HG03066 (cell line): ENCODE data around the gene ROCK2.

Source experiments
- ATAC-seq: cut with Tn5 transposase; IDR thresholded peaks from one replicate; pipeline ENCODE4 v1.9.1; 2021; ENCODE audit warnings: low read depth; ENCODE audit not compliant: unreplicated experiment

The ROCK2 gene

DNA sequence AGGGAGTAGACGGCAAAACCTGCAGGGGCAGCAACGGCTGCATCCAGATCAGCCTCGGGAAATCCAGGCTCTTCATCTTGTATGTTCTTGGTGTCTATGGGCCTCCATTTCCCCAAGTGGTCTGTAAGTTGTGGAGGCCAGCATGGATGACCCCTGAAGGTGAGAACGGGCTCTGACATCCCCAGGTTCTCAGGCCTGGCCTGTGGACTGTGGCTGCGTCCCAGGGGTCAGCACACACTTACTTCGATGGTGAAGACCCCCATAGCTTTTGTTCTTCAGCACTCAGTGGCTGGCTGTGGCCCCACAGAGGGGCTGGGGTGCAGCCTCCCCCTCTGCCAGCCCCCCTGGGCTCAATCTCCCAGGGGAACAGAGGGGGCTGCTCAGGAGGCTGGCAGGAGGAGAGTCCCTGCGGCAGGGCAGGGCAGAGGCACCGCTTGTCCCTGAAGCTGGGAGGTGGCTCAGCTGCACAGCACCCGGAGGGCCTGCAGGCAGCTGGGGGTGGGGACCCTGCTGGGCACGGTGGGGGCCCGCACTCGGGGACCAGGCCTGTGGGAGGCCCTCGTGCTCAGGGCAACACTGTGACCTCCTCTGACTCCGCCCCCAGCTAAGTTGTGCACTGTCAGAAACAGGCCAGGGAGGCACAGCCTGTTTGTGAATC lies 185.4 kb downstream of the ROCK2 start:
- ATAC-seq, result no peak

DNA sequence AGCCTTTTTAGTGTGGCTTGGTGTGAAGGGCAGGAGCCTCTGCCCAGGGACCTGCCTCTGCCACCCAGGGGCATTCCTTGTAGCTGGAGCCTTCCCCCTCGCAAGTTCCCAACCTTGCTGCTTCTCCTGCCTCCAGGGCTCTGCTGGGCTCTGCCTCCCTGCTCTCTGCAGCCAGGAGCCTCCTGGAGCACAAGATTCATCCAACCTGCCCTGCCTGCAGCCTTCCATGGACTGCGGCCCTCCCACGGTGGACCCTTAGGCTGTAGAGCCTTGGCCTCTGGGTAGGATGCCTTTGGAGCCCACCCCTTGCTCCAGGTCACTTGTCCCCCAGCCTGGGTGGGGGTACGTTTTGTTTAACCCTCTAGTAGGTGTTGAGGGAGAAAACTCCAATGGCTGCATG lies 186.7 kb downstream of the ROCK2 start:
- ATAC-seq, result no peak

DNA sequence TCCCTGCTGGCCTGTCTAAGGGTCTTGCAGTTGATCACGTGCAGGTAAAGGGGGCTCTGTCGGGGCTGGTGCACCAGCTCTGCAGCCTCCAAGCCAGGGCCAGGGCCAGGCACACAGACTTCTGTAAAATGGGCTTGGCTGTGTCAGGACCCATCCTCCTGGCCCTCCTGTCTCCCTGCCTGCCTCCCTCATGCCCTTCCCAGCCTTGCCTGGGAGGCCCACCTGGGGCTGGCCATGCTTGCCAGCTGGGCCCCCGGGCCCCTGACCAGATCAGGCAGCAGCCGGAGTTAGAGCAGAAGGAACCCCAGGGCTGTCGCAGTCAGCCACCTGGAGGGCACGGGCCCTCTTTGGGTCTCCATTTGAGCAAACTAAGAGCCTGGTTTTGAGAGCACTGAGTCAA lies 187.1 kb downstream of the ROCK2 start:
- no peak for ATAC-seq

- no peak for ATAC-seq
These were observed 187.9 kb downstream of the ROCK2 start for GRCh38 chr2:11156396-11157075.

DNA sequence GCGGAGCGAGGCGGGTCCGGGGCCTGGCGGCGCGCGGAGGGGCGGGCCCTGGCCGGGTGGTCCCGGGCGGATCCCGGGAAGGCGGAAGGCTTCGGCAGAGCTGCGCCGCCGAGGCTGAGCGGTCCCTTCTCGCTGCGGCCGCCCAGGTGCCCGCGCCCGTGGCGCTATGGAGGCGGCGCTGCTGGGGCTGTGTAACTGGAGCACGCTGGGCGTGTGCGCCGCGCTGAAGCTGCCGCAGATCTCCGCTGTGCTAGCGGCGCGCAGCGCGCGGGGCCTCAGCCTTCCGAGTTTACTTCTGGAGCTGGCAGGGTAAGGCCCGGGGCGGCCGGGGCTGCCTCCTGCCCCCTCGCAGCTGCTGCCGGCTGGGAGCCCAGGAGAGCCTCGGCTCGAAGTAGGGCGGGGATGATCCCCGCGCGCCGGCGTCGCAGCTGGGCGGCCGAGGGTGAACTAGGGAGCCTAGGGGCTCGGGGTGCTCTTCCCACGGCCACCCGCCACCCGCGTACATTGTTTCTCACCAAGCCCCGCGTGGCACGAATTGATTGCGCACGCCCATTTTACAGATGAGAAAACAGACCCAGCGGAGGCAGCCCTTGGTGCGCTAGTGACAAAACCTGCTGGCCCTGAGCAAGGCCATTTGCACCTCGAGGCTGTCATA lies 188.9 kb downstream of the ROCK2 start, which contains the start of gene SLC66A3:
Gene SLC66A3 (plus strand): TSS at position 87 of the 655 bp plus-strand sequence. CDS start 80 bp downstream, at position 167.
- peak; percentile 75 for ATAC-seq

DNA sequence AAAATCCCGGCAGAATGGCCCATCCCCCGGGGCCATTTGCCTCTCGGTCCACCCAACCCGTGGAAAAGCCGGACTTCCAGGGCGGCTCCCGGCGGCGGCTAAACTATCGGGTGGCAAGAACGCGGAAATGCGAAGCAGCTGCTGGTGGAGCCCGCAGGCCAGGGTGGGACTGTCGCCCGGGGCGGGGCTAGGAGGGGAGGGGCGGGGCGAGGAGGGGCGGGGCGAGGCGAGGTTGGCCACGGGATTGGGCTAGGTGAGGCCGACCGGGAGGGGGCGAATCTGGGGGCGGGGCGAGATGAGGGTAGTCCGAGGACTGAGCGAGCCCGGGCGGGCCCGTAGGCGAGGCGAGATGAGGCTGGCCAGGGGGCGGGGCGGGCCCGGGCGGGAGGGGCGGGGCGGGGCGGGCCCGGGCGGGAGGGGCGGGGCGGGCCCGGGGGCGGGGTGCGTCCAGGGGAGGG lies 189.5 kb downstream of the ROCK2 start:
- ATAC-seq, result peak; percentile 60

GRCh38 chr2:11154016-11154922 lies 190.2 kb downstream of the ROCK2 start:
- peak; percentile 17 for ATAC-seq

DNA sequence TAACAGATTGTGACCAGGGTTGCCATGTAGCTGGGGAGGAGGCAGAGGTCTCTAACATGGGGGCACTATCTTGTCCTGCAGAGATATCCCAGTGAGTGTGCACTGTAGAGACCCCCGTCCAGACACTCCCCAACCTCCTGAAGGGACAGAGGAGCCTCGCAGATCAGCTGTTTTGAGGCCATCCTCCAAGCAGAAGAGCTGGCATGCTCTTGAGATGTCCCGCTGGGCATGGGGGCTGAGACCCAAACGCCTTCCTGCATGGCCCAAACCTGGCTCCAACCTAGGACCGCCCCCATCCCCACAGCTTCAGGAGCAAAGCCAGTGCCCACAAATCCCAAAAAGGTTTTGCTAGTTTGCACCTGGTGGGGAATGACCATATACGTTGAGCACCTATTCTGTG lies 191.8 kb downstream of the ROCK2 start:
- no peak for ATAC-seq

- no peak for ATAC-seq
These were observed 197.2 kb downstream of the ROCK2 start for GRCh38 chr2:11147263-11147662.

DNA sequence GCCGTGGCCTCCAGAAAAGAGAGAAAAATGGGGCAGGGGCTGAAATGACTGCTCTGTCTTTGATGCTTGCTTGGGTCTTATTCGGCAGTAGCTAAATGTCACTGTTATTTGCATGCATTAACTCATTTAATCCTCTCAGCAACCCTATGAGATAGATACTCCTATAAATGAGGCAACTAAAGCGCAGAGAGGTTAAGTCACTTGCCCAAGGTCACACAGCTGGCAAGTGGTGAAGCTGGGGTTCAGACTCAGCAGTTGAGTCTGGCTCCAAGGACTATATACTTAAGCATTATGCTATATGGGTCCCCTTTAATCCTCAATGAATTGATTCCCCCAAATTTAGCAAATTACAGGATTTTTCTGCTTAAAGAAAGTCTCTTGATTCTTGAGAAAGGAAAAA lies 198.4 kb downstream of the ROCK2 start:
- ATAC-seq, result no peak

GRCh38 chr2:11145350-11145749 lies 199.1 kb downstream of the ROCK2 start:
- ATAC-seq, result no peak

GRCh38 chr2:11144738-11145079 lies 199.7 kb downstream of the ROCK2 start:
- ATAC-seq, result no peak

DNA sequence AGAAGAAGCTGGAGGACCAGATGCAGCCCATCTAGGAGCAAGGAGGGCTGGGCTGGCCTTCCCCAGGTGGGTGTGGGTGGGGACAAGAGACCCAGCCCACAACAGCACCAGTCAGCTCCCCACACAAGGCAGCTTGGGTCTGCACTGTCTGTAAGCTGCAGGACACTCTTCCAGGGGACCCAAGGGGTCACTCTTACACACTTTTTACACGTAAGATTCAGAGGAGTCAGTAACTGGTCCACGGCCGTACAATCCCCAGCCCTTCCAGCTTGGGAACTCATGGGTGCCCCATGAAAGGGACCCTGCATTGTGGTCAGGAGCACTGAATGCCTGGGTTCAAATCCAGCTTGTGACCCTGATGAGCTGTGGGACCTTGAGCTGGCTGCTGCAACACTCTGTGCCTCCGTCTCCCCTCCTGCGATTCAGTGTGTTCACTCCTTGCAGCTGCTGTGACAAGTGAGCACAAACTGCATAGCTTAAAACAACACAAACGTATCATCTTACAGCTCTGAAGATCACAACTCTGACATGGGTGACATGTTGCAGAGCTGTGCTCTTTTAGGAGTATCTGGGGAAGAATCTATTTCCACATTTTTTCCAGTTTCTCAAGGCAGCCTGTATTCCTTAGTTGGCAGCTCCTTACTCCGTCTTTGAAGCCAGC lies 200.2 kb downstream of the ROCK2 start:
- ATAC-seq, result no peak

DNA sequence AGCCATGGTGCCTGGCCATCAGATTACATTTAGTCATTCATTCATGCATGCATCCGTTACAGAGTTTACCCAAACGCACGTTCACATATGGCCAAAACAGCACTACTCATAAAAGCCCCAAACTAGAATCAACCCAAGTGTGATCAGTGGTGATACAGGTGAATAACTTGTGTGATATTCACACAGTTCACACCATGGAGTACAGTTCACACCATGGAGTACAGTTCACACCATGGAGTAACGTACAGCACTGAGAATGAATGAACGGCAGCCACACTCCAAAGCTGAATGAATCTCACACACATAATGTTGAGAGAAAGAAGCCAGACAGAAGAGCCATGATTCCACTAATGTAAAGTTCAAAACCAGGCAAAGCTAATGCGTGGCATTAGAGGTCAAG lies 201.4 kb downstream of the ROCK2 start:
- ATAC-seq, result no peak

DNA sequence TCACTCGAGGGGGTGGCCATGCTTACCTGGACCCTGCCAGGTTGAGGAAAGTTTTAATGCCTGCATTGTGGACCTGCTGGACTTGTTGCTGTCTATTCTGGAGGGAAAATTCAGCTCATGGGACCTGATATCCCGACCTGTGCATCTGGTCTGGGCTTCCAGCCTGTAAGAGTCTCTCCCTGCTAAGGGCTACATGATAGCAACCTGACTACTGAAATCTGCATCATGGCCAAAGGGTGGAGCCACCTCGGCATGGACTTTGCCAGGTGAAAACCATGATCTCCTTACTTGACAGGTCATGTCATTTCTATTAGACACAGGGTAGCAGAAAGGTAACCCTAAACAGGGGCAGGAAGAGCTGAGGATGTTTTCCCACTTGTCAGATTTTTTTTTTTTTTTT lies 202.1 kb downstream of the ROCK2 start:
- no peak for ATAC-seq

- no peak for ATAC-seq
These were observed 203.1 kb downstream of the ROCK2 start for GRCh38 chr2:11141319-11141718.

- no peak for ATAC-seq
These were observed 203.9 kb downstream of the ROCK2 start for GRCh38 chr2:11140492-11140891.

DNA sequence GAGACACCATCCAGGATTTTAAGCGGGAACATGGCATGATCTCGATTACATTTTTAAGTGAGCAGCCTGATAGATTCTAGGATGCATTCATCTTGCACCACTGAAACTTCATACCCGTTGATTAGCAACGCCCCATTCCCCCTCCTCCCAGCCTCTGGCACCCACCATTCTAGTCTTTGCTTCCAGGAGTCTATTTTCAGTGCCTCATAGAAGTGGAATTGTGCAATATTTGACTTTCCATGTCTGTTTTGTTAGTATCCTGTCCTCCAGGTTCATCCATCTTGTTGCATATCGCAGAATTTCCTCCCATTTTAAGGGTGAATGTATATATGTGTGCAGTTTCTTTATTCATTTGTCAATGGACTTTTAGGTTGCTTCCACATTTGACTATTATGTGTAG lies 210.1 kb downstream of the ROCK2 start:
- no peak for ATAC-seq

DNA sequence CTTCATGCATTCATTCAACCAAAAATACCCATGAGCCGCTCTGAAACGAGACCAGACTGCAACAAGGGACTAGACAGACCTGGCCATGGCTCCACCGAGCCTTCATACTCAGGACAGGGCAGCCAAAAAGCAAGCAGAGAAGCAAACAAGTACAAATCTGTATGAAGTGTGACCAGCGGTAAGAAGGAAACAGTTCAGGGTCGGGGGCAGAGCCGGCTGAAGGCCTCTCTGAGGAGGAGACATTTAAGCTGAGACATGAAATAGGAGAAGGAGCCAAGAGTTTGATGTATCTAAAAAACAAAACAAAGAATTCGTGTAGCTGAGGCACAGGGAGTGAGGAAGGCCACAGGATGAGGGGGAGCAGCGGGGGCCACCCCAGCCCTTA lies 210.5 kb downstream of the ROCK2 start:
- ATAC-seq, result no peak

DNA sequence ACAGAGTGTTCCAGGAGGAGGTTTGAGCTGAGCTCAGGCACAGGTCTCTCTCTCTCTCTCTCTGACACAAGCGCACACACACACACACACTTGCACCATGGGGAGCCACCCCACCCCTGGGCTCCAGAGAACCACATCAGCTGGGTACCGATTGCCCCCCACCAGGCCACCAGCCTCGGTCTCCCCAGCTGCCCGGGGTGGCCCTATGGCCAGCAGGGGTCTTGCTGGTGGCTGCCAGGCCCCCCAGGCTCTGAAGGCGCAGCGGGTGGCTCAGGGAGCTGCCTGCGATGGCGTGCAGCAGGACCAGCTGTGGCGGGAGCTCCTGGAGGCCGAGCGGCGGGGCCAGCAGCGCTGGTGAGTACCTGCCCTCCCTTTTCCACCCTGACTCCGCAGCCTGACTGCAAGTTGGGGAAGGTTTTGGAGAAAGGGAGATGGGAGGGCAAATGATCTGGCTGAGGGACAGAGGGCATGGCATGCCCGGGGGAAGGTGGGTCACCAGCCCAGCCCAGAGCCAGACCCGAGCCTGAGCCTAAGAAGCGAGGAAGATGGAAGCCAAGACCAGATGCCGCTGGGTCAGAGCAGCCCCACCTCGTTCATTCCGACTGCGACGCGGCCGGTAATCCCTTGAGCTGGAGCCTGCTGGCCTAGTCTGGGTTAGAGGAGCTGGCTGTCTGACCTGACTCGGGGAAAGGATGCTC lies 211.0 kb downstream of the ROCK2 start:
- no peak for ATAC-seq
